Left hindlimb (tissue), 1 donor: Measurements from ENCODE around the gene FAM180B.
A peak's percentile ranks its signal among the peaks of the same experiment; 100 is the strongest.

Source experiments
- DNase-seq: peaks from one replicate; pipeline ENCODE4 v3.0.0-alpha.2; 2018

Gene FAM180B

DNA sequence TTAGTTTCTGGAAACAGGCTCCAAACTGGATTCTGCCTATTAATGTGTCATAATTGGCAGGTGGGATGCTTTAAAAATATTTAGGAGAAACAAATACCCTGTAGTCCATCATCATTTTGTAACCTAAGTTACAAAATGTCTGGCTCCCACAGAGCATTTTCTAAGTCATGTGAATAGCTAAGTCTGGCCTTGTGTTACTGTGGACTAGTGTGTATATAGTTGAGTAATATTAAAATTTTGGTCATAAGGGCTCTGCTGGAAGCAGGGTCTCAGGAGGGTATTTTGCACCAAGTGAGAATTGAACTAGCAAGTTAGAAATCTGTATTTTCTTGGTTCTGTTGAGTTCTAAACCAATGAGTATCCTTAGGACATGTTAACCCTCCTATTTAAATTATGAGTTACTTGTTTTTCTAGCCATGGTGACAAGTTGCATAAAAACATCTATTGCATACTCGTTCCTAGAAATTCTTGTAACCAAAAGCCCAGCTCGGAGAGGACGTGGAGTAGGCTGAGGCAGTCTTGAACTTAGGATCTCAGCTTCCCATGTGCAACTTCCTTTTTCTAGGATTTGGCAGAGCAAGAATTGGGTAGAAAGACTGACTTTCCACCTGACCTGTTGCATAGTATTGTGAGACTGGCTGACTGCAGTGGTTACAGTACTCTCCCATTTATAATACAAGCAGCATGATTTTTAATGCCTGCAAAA is 15.7 kb upstream of the FAM180B start:
- DNase-seq, result no peak

GRCh38 chr11:47571357-47571729 is 15.1 kb upstream of the FAM180B start:
- no peak for DNase-seq

DNA sequence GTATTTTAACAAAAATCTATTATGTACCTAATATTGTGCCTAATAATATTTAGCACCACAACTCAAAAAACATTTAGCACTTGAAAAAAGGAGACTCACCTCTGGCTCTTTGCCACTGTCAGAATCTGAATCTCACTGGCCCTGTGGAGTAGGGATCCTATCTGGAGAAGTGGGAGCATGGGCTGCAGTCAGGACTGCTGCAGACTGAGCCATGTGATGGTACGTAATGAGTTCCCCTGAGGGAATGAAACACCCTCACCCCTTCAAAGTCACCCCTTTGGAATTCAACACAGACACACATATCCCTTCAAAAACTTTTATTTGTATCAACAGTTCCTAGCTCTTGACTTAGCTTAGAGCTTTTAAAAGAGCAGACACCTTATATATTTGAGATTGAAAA is 14.6 kb upstream of the FAM180B start:
- no peak for DNase-seq

DNA sequence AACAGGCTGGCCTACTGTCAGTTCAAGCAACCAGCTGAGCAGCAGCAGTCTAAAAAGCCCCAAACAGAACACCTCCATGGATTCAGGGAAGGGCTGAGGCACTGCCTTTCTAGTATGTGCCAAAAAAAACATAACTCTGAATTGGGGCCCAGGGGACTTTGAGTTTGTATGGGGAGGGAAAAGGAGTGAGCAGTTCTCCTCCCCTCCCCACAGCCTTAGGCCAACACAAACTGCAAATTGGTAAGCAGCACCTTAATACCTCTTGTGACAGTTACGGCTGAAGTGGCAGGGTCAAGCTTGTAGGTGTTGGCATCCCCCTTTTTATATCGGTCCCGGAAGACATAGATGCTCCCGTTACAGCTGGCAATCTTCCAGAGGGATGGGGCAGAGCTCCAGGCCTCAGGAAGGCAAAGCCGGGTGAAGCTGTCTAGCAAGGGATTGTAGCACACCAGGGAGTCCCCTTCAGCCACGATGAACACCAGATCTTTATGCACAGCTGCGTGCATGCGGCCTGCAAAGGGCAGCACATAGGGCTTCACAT is 13.7 kb upstream of the FAM180B start:
- no peak for DNase-seq

- DNase-seq, result no peak
These were observed 13.2 kb upstream of the FAM180B start for GRCh38 chr11:47573321-47573720.

- no peak for DNase-seq
These were observed 8.9 kb upstream of the FAM180B start for GRCh38 chr11:47577460-47578041.

DNA sequence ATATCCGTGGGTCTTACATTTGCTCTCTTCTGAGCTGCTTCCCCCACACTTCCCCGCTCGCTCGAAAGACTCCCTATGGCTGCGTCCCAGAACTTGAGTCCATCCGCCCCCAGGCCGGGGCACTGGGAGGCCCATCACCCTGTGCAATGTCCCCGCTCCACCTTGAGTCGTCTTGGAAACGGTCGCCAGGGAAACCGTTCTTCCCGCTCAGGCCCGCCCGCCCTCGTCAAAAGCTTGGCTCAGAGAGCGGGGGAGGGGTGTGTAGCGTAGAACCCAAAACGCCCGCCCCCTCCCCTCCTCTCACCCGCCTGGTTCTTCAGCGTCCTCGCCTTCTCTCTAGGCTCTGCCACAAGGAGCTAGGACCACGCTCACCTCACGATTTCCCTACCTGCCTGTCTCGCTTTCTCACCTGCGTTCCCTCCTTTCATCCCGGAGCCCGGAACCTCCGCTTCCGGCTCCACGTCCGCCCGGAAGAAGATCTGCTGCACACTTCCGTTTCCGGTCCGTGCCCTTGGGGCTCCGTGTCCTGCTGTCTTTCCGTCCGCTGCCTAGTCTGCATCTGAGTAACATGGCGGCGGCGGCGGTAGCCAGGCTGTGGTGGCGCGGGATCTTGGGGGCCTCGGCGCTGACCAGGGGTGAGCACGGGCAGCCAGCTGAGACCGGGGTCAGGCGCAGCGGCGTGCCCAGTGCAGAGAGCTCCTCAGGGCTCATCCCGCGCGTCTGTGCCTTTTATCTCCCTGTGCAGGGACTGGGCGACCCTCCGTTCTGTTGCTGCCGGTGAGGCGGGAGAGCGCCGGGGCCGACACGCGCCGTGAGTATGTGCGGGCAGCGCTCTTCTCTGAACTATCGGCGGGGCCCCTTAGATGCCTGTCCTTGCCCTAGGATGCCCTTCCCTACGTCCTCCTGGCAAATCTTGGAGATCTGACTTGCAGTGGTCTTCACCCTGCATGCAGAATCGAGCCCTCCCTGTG is 7.7 kb upstream of the FAM180B start, which contains the start of the genes KBTBD4 and NDUFS3:
Gene KBTBD4 (minus strand): TSS at position 447 of the 971 bp plus-strand sequence. CDS start 19 bp downstream, at position 428.
Gene NDUFS3 (plus strand): TSS at position 551 of the 971 bp plus-strand sequence. CDS start 18 bp downstream, at position 569.
- DNase-seq, result peak; percentile 93

GRCh38 chr11:47583844-47584243 is 2.6 kb upstream of the FAM180B start:
- DNase-seq, result no peak

- no peak for DNase-seq
These were observed 700 bp downstream of the FAM180B start for GRCh38 chr11:47587039-47587716.

DNA sequence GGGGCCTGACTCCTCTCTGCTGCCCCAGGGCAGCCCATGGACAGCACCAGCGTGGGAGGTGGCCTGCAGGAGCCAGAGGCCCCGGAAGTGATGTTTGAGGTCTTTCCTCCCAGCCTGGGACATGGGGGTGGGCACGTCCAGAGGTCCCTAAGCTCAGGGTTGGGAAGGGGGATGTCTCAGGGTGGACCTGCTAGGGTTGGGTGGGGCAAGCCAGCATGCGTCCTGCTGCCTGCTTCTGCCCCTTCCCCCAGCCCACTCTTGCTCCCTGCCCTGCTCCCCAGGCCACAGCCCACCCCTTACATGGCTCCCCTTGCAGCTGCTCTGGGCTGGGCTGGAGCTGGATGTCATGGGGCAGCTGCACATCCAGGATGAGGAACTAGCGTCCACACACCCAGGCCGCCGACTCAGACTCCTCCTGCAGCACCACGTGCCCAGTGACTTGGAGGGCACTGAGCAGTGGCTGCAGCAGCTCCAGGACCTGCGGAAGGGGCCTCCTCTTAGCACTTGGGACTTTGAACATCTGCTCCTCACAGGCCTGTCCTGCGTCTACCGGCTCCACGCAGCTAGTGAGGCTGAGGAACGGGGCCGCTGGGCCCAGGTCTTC is 1.3 kb downstream of the FAM180B start:
- DNase-seq, result peak; percentile 72

DNA sequence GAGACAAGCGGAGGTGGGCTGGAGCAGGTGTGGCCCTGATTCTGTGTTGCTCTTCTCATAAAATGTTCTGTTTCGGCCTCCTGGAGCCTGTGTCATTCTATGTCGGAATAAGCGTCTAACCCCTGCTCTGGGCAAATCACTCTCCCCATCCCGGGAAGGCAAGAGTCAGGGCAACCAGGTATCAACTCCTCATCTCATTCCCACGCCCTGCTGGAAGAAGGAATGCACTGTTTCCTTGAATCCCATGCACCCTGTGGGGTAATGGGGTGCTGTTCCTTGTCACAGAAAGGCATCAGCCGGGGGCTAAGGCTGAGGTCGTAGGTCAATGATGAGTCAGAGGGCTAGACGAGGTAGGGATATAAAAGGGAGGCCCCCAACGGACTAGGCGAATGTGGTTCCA is 2.6 kb downstream of the FAM180B start:
- DNase-seq, result no peak

- DNase-seq, result peak; percentile 65
These were observed 3.1 kb downstream of the FAM180B start for GRCh38 chr11:47589584-47589976.

DNA sequence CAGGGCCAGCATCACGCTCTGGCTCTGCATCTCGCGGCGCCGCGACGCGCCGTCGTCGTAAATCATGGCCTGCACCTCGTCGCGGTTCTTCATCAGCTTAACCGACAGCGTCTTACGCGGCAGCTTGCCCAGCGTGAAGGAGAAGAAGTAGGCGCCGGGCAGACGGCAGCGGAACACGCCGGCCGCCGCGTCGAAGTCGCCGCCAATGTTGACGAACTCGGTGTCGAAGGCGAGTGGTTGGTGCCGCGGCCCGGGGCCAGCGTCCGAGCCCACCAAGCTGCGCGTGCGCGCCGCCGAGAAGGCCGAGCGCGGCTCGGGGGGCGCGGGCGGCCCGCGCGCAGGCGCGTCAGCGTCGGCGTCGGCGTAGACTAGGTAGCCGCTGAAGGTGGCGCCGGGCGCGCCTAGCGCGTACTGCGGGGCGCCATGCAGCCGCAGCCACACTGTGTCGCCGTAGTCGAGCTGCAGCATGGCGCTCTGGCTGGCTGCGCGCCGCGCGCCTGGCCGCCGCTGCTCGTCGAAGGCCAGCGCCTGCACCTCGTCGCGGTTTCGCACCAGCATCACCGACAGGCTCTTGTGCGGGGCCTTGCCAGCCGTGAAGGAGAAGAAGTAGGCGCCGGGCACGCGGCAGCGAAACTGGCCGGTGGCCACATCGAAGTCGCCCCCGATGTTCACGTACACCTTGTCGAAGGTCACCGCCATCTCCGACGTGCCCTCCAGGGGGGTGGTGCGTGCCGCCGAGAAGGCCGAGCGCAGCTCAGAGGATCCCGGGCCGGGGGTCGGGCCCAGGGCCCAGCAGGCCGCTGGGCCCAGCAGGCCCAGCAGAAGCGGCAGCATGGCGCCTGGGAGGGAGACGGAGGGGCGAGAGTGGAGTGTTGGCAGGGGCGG is 3.7 kb downstream of the FAM180B start:
- peak; percentile 79 for DNase-seq

- no peak for DNase-seq
These were observed 5.3 kb downstream of the FAM180B start for GRCh38 chr11:47591764-47592163.

DNA sequence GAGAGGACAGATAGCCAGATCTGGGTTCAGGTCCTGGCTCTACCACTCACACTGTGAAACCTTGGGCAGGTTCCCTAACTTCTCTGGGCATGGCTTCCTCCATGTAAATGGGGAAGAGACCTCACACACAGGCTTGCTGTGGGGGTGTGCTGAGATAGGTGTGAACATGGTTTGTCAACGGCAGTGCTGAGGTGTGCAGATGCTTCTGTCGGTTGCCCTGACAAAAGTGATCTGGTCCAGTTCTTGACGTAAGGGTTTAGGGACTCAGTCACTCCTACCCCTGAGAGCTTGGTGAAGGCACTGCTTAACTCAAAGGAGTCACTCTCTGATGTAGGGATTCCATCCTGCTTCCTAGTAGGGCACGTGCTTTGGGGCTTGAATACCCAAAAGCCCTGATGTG is 5.8 kb downstream of the FAM180B start:
- no peak for DNase-seq

DNA sequence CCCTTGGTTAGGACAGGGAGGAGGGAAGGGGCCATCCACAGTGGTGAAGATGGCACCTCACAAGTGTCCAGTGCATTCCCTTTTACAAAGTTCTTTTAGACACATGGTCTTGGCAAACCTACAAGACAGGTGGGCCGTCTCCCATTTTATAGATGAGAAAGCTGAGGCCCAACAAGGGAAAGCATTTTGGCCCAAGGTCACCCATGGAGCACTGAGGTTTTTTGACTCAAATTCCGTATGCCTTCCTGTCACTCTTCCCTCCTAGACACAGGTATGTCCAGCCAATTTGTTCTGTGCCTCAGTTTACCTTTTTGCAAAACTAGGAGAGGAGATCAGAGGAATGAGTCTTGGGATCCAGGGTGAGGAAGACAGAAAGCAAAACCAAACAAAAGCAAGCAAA is 6.5 kb downstream of the FAM180B start:
- DNase-seq, result no peak

DNA sequence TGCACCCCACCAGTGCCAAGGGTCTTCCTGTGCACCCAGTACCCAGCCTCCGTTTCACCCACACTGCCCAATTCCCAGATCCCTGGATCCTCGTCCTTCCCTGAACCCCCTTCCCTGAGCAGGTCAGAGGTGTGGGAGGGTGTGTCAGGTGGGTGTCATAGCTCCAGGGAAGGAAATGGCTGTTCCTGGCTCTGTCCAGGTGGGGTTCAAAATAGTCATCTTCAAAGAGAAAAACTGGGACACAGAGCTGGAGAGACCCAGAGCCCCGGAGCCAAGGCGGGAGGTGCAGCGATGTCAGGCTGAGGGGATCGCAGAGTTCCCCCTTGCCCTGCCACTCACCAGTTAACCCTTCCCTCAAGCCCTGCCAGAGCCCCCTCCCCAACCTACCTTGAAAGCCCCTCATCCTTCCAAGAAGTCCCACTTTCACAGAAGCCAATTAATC is 7.0 kb downstream of the FAM180B start:
- no peak for DNase-seq

DNA sequence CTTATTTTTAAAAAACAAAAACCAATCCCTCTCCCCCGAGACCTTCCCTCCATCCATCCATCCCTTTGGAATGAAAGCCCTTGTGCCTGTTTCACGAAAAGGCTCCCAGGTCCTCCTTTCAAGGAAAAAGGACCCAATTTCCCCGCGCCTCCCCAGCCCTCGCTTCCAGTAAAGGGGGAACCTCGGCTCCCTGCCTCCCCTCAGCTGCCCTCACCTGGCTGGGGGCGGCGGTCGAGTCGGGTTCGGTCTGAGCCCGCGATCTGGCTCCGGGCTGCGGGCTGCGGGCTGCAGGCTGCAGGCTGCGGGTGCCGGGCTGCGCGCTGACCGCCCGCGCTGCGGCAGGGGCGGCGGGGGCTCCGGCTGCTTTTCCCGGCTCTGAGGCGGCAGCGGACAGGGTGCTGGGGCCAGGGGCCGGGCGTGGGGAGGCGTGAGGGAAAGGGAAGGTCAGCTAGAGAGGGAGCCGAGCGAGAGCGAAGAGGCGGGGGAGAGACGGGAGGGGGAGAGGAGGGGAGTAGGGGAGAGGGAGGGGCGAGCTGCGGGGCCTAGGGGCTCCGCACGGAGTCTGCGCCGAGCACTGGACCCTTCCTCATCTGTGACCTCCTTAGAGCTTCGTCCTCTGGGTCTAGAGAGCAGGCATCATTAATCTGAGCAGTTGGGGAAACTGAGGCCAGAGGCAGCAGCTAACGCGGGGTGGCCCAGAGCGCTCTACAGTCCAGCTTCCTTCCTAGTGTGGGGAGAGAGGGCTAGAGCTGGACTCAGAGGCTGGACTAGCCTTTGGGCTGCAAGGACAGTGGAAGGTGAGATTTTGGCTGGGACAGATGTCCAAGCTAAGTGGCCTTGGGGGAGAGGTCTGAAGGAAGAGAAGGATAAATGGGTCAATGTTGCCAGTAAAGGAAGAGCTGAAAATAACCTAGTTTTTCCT is 7.7 kb downstream of the FAM180B start, which contains the start of gene C1QTNF4:
Gene C1QTNF4 (minus strand): TSS at position 478 of the 922 bp plus-strand sequence. CDS start 3,601 bp downstream, outside the sequence.
- DNase-seq, result no peak

- no peak for DNase-seq
These were observed 8.6 kb downstream of the FAM180B start for GRCh38 chr11:47595029-47595428.

GRCh38 chr11:47595967-47596366 is 9.5 kb downstream of the FAM180B start:
- DNase-seq, result no peak
